Limb (tissue), 2 donors: ENCODE measurements around the gene SAMD14.

Experiments
- DNase-seq, 2 donors: peaks; one replicate each; pipeline ENCODE4 v3.0.0-alpha.2; 2016; ENCODE audit errors: extremely low spot score in 2 of 2

Gene SAMD14

GRCh38 chr17:50165466-50165865 lies 35.5 kb upstream of the SAMD14 start:
- no peak for DNase-seq

DNA sequence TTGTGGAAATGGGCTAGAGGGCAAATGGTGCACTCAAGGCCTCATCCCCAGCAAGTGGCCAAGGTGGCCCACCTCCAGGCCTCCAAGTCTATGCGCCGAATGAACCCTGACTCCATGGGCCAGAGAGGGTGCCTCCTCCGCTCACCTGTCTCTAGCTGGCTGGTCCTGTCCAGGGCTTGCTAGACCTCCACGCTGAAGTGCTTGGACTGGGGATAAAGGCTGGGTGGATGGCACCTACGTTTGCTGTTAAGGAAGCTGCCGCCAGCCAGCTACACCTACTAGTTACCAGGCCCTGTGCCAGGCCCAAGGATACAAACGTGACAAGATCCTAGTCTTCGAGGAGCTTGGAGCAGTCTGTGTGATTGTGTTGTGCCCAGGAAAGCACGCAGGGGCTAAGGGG lies 35.1 kb upstream of the SAMD14 start:
- no peak for DNase-seq

DNA sequence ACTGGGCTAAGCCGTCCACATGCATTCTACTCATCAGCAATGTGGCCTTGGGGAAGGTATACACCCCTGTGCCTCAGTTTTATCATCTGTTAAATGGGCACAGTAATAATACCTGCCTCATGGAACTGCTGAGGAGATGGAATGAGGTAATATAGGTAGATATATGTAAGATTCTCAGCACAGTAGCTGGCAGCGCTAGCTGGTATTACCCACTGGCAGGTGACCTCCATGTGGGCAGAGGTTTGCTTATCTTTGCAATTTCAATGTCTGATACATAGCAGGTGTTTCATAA lies 34.7 kb upstream of the SAMD14 start:
- DNase-seq: no peak

DNA sequence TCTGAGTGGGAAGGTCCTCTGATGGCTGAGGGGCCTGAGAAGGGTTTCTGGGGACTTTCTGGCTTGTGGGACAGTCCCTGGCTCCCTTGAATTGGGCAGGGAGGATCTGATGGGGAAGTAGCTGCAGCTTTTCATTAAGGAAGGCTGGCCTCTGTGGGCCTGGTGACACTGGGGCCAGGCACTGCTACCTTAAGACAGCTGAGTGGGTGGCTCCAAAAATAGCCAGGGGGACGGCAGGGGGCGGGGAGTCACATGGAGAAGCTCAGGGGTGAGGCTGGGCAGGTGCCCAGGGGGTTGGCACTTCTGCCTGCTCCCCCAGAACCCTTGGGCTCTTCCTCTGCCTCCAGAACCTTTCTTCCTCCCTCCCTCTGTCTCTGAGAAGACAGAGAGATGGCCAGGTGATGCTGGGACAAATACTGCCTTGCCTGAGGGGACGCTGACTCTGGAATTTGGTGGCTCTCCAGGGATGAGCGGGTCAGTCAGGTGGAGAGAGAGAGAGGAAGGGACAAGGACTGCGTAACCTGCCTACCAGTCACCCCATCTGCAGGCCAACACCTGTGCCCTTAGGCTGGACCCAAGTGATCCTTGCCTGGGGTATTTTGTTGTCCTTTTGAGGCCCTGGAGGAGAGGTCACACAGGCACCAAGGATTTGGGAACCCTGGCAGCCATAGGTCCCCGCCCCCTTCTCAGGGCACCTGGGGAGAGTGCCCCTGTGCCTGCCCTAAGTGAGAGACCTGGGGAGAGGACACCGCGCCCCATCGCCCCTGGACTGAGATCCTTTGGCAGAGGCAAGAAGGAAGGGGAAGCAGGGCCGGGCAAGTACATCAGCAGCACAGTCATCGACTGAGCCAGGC lies 34.1 kb upstream of the SAMD14 start:
- no peak for DNase-seq

- DNase-seq: no peak
Measured at GRCh38 chr17:50162466-50163254, 32.7 kb upstream of the SAMD14 start.

DNA sequence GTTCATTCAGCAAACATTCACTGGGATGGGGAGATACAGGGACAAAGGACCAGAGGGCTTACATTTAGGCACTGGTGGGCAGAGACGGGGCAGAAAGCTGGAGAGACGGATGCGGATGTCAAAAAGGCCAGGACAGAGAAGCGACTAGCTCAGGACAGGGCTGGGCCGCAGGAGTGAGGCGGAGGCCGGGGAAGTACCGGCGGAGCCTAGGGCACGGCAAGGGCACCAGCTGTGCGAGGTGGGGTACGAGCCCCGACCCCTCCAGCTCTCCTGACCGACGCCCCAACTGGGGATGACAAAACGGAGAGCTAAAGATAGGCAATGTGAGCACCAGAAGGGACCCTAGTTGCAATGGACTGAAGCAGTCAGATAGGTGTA lies 31.9 kb upstream of the SAMD14 start:
- DNase-seq: no peak

DNA sequence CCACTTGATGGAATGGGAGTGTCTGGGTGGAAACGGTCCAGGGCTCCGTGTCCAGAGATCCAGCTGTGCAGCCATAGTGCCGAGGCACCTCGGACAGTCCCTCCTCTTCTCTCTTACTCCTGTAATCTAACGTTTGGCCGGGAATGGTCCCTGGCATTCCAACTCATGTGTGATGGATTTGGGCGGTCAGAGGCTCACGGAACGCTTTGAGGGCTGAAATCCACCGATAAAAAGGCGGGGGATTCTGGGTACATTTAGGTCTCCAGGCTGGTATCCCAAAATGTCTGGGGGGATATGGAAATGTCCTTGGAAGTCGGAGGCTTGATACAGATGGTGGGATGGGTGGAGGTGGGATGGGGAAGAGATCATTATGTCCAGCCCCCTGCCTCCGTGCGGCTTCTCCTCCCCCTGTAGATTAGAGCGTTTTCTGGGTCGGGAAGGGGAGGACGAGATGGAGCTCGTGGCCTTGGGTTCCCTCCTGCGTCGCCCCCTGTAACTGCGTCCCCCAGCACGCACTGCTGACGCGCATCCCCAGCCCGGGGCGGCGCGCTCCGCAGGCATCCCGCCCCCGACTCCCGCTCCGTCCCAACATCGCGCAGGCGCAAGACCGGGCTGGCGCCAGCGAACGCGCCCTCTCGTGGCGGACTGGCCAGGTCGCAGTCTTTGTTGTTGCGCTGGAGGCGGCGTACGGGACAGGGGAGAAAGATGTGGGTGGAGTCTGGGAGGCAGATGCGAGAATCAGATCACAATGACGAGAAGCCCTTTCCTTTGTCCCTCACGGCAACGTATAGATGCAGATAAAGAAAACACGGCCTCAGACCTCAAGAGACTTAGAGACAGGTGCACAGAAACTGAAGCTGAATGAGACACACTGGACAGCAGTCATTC lies 31.3 kb upstream of the SAMD14 start:
- peak; percentile 97 to 98 for DNase-seq

GRCh38 chr17:50157891-50158290 lies 27.9 kb upstream of the SAMD14 start:
- DNase-seq: no peak

DNA sequence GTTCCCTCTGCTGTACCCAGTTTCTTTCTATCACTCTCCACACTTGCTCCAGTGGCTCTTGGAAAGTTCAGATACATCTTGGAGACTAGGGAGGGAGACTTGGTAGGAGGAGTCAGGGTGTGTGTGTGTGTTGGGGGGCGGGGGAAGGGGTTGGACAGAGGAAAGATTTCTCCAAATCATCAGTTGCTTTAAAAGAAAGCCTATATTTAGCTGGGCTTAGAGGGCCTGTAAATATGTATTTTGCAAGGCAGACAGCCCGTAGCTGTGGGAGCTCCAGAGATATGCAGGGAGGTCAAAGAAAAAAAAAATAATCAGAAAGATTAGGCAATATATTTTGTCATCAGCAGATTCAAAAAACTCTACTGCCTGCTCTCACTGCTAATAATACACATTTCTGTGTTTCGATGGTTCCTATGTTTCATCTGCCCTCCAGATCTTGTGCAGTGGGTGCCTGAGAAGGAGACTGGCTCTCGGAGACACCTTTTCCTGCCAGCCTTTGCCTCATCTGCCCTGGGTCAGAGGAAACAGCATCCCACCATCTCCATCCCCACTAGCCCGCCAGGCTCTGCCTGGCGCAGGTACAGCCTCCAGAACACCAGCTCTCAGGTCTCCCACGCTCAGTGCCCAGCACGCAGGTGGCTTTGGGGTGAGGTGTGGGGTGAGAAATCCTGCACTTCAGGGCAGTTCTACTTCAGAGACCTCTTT lies 25.3 kb upstream of the SAMD14 start:
- no peak for DNase-seq

GRCh38 chr17:50154604-50155003 lies 24.6 kb upstream of the SAMD14 start:
- DNase-seq: no peak

DNA sequence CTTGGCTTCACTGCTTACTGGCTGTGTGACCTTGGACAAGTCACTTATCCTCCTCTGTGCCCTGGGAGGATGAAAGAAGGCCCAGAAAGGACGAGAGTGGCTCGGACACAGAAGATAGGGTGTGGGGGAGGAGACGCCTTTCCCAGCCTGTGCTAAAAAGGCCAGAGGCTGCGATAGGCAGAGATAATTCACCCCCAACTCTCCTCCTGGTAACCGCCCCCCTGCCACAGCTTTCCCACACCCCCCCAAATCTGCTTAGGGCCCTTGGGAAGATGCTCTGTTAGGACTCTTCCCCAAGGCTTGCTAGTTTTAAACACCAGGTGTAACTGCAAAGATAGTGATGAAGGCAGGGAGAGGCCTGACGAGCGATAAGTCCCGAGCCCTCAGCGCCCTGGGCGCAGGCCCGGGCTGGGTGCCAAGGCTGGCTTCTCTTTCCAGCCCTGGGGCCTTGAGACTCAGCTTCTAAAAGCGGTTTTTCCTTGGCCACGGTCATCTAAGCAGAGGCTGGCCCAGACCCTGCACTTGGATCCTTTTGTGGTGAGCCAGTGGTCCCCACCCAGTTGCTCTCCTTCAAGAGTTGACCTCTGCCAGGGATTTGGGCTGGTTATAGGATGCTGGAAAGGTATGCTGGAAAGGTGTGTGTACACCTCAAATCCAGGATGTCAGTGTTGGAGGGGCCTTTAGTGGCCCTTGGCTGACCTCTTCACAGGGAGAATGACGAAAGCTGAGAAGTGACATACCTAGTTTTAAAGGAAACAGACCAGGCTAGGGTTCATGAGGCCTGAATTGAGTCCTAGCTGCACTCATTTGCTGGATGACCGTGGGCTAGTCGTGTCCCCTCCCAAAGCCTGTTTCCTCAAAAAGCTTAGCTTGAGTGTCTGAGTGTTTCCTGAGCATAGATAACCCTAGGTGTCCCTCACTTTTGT lies 24.0 kb upstream of the SAMD14 start:
- DNase-seq: no peak

- DNase-seq: no peak
Measured at GRCh38 chr17:50152736-50153135, 22.8 kb upstream of the SAMD14 start.

DNA sequence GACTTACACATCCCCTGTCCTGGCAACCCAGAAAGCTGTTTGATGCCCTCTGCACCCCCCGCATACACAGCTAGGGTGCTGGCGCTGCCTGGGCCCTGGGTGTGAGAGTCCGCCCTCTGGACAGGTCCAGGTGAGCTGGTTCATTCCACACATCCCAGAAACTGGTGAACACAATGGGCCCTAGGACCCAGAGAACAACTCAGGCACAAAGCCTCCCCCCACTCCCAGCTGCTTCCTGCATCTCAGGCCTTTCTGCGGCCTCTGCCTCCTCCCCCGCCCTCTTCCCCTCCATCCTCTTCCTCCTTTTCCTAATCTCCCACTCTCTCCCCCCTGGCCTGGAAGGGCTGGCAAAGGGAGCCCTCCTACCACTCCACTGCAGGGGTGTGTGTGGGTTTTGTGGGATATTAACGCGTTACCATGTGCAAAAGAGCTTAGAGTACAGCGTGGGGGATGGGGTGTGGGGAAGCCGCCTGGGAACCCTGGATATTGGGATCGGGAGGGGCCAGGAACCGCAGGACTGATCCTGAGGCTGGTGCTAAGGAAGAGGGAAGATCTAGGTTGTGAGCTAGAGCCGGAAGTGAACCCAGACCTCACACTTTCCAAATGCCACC lies 22.1 kb upstream of the SAMD14 start:
- peak; percentile 88 to 90 for DNase-seq

- DNase-seq: peak; percentile 93
Measured at GRCh38 chr17:50151041-50151936, 21.3 kb upstream of the SAMD14 start.

DNA sequence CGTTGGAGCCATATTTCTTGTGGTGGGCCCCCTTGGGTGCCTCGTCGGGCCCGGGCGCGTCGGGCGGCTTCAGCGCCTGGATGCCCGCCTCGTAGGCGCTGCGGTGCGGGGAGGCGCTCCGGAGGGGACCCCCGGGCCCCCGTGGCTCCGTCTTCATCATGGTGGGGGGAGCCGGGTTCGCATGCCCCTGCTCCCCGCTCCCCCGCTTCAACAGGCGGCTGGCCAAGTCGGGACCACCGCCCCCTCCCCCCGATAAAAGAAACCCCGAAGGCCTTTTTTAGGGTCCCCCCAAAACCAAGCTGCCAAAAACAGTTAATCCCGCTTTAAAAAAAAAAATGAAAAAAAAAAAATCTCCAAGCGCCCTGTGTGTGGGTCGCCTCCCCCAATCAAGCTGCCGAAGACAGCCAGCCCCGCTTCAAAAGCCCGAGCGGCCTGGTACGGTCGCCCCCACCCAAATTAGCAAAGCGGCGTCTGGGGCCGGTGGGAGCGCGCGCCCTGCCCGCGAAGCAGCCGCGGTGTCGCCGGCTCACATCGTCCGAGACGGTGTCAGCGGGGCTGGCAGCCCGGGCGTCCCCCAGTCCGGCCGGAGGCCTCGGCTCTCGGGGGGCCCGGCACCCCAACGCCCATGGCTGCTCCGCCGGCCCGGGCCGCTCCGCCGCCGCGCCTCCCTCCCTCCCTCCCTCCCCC lies 20.5 kb upstream of the SAMD14 start, which contains the start of gene PPP1R9B:
TSS of gene PPP1R9B (minus strand) at position 324 of the 687 bp plus-strand sequence. CDS start at position 160, 164 bp downstream.
- no peak for DNase-seq

- peak in 1 of 2 donors; percentile 66 for DNase-seq
Measured at GRCh38 chr17:50149417-50150353, 19.7 kb upstream of the SAMD14 start.

- no peak for DNase-seq
Measured at GRCh38 chr17:50149091-50149416, 19.1 kb upstream of the SAMD14 start.
